ENCODE results near the gene ACSS1. TPM values are rescaled to one million over a fixed set of nuclear protein-coding genes. Genes with fewer than 3 reads are reported as not detected.

ACSS1 gene
- total RNA-seq, 2 donors from 2014 or later = 73.8 to 83.8 TPM

GRCh38 chr20:25097498-25097897, 39.6 kb upstream of the ACSS1 start:
- 7 to 9% methylated on average over 2 of the region's 2 CpGs for WGBS, 2 donors
- H3K4me1 ChIP-seq = no peaks in the 10 kb centered on the region
- H3K27me3 ChIP-seq = no peaks in the 10 kb centered on the region
- DNase-seq (no peak), ATAC-seq (no peak)
- H3K4me3 ChIP-seq = no peak overlapping the region
- no peak for TF ChIP-seq POLR2A (IDR thresholded peaks at IDR 0.05)
- TF ChIP-seq, protein P1, sequence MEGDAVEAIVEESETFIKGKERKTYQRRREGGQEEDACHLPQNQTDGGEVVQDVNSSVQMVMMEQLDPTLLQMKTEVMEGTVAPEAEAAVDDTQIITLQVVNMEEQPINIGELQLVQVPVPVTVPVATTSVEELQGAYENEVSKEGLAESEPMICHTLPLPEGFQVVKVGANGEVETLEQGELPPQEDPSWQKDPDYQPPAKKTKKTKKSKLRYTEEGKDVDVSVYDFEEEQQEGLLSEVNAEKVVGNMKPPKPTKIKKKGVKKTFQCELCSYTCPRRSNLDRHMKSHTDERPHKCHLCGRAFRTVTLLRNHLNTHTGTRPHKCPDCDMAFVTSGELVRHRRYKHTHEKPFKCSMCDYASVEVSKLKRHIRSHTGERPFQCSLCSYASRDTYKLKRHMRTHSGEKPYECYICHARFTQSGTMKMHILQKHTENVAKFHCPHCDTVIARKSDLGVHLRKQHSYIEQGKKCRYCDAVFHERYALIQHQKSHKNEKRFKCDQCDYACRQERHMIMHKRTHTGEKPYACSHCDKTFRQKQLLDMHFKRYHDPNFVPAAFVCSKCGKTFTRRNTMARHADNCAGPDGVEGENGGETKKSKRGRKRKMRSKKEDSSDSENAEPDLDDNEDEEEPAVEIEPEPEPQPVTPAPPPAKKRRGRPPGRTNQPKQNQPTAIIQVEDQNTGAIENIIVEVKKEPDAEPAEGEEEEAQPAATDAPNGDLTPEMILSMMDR (IDR thresholded peaks at IDR 0.05) = no peak
- no peak overlapping the region for H3K27ac ChIP-seq
- no peaks in the 10 kb centered on the region for H3K36me3 ChIP-seq (replicated peaks in 1 of 2; ENCODE audit: insufficient read depth in 1 of 2, low read depth in 2 of 2)
- H3K9me3 ChIP-seq = no peaks in the 10 kb centered on the region
- intact Hi-C loops (cut with DNase I) = no loop called here

DNA sequence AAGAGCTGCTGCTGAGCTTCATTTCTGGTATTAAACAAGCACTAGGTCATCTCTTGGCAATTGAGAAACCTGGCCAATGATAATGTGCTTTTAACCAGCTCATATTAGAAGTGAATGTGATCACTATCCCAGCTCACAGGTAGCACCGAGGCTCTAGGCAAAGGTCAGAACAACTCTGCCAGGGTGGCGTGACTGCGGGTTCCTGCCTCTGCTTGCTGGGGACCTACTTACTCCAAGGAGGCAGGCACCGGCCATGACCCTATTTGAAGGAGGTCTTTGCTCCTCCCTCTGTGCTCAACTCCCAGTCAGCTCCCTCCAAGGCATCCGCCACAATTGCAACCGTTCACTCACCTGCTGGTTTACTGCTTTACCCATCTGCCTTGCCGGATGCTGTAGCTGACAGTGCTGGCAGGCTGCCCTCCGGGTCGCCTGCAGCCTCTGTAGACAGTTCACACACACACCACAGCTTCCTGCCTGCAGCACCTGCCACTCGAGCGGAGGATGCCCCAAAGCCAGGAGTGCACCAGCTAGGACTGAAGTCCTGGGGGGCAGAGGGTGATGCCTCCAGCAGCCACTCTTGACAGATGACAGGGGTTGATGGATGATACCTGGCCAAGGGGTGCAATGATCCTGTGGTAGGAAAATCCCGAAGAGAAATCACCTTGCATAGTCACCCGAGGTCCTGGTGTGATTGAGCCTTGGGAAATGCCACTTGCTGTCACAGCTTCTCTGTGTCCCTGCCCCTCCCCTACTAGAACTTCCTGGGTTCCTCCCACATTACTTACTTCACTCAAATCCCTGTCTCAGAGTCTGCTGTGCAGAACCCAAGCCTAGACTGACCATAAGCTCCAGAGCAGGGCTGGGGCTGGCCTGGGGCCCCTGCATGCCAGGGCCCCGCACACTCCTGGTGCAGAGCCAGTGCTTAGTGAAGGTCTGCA, 32.8 kb upstream of the ACSS1 start:
- DNase-seq = peak in 1 of 4 donors; percentile 22
- no peaks in the 10 kb centered on the region for H3K27me3 ChIP-seq
- no peaks in the 10 kb centered on the region for H3K9me3 ChIP-seq
- intact Hi-C loops (cut with DNase I) = no loop called here
- TF ChIP-seq POLR2A (IDR thresholded peaks at IDR 0.05) = no peak
- TF ChIP-seq, protein P1 (IDR thresholded peaks at IDR 0.05) = no peak
- H3K36me3 ChIP-seq (replicated peaks in 1 of 2; ENCODE audit: insufficient read depth in 1 of 2, low read depth in 2 of 2) = no peaks in the 10 kb centered on the region
- WGBS, 2 donors = 59 to 60% methylated on average over 10 to 14 of the region's 14 CpGs
- ATAC-seq = no peak
- H3K4me1 ChIP-seq = no peaks in the 10 kb centered on the region
- H3K4me3 ChIP-seq = no peak overlapping the region
- no peak overlapping the region for H3K27ac ChIP-seq

DNA sequence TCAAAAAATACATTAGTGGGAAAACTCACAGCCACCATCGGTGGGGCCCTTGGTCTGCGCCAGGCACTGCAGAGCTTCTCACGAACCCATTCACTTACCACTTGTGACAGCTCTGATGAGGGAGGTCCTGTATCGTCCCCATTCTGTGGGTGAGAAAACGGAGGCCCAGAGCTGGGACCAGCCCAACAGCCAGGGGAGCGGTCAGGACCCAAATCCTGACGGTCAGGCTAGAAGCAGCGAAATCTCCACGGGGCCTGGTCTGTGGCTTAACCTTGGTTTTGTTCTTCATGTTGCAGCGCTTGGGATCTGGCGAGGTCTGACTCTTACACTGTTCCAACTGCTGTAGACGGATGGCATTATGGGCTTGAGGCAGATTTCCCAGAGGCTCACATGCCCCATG, 31.7 kb upstream of the ACSS1 start:
- WGBS, 2 donors = 88 to 91% methylated on average over 9 to 12 of the region's 12 CpGs
- H3K4me3 ChIP-seq = no peak overlapping the region
- ATAC-seq (no peak), DNase-seq (no peak)
- TF ChIP-seq, protein P1 (IDR thresholded peaks at IDR 0.05) = no peak
- TF ChIP-seq POLR2A (IDR thresholded peaks at IDR 0.05) = no peak
- no peaks in the 10 kb centered on the region for H3K9me3 ChIP-seq
- H3K36me3 ChIP-seq (replicated peaks in 1 of 2; ENCODE audit: insufficient read depth in 1 of 2, low read depth in 2 of 2) = no peaks in the 10 kb centered on the region
- intact Hi-C loops (cut with DNase I) = loop anchor here (10.0 kb wide), 1 partner anchor 75 kb away; no protein-coding TSS in a partner anchor
- H3K27me3 ChIP-seq = peaks cover 0 to 5% of the 10 kb centered on the region in 2 donors
- H3K4me1 ChIP-seq = peaks cover 5% of the 10 kb centered on the region
- no peak overlapping the region for H3K27ac ChIP-seq

- Histone ChIP-seq H3K4me1 (peaks cover 10% of the 10 kb centered on the region), H3K27ac (no peak overlapping the region), H3K27me3 (peaks cover 0 to 10% of the 10 kb centered on the region in 2 donors), H3K36me3 (replicated peaks in 1 of 2; ENCODE audit: insufficient read depth in 1 of 2, low read depth in 2 of 2) (no peaks in the 10 kb centered on the region), H3K9me3 (no peaks in the 10 kb centered on the region), H3K4me3 (no peak overlapping the region)
- TF ChIP-seq, protein P1 (IDR thresholded peaks at IDR 0.05) = no peak
- TF ChIP-seq POLR2A (IDR thresholded peaks at IDR 0.05) = no peak
- intact Hi-C loops (cut with DNase I) = loop anchor here (10.0 kb wide), 1 partner anchor 76 kb away; no protein-coding TSS in a partner anchor
- DNase-seq (no peak), ATAC-seq (no peak)
Observed at GRCh38 chr20:25089096-25089495, 31.2 kb upstream of the ACSS1 start.

Measured in body of pancreas (tissue), 4 donors.